A673 (cell line): ENCODE data around the gene STH. TPM values are rescaled to one million over a fixed set of nuclear protein-coding genes. Genes with fewer than 3 reads are reported as not detected.
"Not testable (repeated sequence)": the region's sequence is repeated elsewhere in the genome, so short reads cannot be mapped to it uniquely, and the experiment has no call there.

ENCODE experiments used
- BruUV-seq: library from RNA; stranded (reverse); fragments of 400-500 nt; replicated peaks from 2 replicates; lab custom pipeline; 2021; lab: Mats Ljungman, UMichigan
- CTCF ChIA-PET: fragments of 300-600 bp; sonication (Branson Sonifier 250); formaldehyde crosslinking; loops from one replicate; lab custom pipeline; 2022; ENCODE audit warnings: antibody characterized with exemption; lab: Charles Lee
- POLR2A ChIA-PET: fragments of 300-600 bp; sonication (Branson Sonifier 250); formaldehyde crosslinking; loops from one replicate; lab custom pipeline; 2022; ENCODE audit warnings: antibody characterized with exemption; ENCODE audit not compliant: low non-redundant PET; lab: Charles Lee
- DNase-seq: peaks from one replicate; pipeline ENCODE4 v3.0.0-alpha.2; 2015; ENCODE audit warnings: low spot score
- H3K27ac ChIP-seq: fragments of 200-600 bp; sonication (generic); 2 replicates; pipeline ENCODE4 v1.5.1; 2016; ENCODE audit warnings: mixed run types, low read depth, mild to moderate bottlenecking, mixed read lengths, antibody characterized with exemption, low read length; ENCODE audit not compliant: poor library complexity, severe bottlenecking
- H3K27me3 ChIP-seq: fragments of 200-600 bp; sonication (generic); replicated peaks from 2 replicates; pipeline ENCODE4 v1.6.1; 2017; ENCODE audit warnings: mixed run types, low read depth, mild to moderate bottlenecking, mixed read lengths, antibody characterized with exemption, low read length; ENCODE audit not compliant: insufficient read depth, poor library complexity
- H3K36me3 ChIP-seq: fragments of 200-600 bp; sonication (generic); 2 replicates; pipeline ENCODE4 v1.6.1; 2016; ENCODE audit warnings: mixed run types, mild to moderate bottlenecking, mixed read lengths, antibody characterized with exemption, low read length; ENCODE audit not compliant: insufficient read depth, poor library complexity, severe bottlenecking
- H3K4me1 ChIP-seq: fragments of 200-600 bp; sonication (generic); 2 replicates; pipeline ENCODE4 v1.6.1; 2017; ENCODE audit warnings: mixed run types, mild to moderate bottlenecking, mixed read lengths, antibody characterized with exemption, low read length; ENCODE audit not compliant: insufficient read depth, poor library complexity, severe bottlenecking
- H3K4me3 ChIP-seq: fragments of 200-600 bp; sonication (generic); 2 replicates; pipeline ENCODE4 v1.5.1; 2016; ENCODE audit warnings: low read depth, mixed run types, mild to moderate bottlenecking, mixed read lengths, low read length; ENCODE audit not compliant: poor library complexity, severe bottlenecking
- H3K9me3 ChIP-seq: fragments of 200-600 bp; sonication (generic); 2 replicates; pipeline ENCODE4 v1.6.1; 2016; ENCODE audit warnings: mixed run types, low read depth, mild to moderate bottlenecking, mixed read lengths, antibody characterized with exemption, low read length; ENCODE audit not compliant: poor library complexity, severe bottlenecking
- EZH2 ChIP-seq: fragments of 200-600 bp; sonication (generic); IDR thresholded peaks from 2 replicates; pipeline ENCODE4 v1.6.1; 2017; ENCODE audit warnings: borderline replicate concordance, low read depth, mild to moderate bottlenecking, mixed read lengths, antibody characterized with exemption, low read length; ENCODE audit not compliant: poor library complexity, severe bottlenecking
- intact Hi-C: fragments of 100-400 bp; cut with micrococcal nuclease; formaldehyde crosslinking; loops from one replicate; pipeline ENCODE4 v1.10.0; 2022; ENCODE audit not compliant: unreplicated experiment
- total RNA-seq: library from RNA; stranded (reverse); gene quantifications from 2 replicates; pipeline ENCODE4 v1.2.3, GENCODE V29; 2021
- TF ChIP-seq, protein P1 (sequence below): fragments of 300-800, 200-600 bp; sonication (generic); conservative IDR thresholded peaks from 2 replicates; pipeline ENCODE4 v1.5.1; 2017; ENCODE audit warnings: low read depth, mild to moderate bottlenecking, antibody characterized with exemption, low read length, moderate library complexity, mixed read lengths

The STH gene
- total RNA-seq, 1 experiment from 2014 or later, result not detected

DNA sequence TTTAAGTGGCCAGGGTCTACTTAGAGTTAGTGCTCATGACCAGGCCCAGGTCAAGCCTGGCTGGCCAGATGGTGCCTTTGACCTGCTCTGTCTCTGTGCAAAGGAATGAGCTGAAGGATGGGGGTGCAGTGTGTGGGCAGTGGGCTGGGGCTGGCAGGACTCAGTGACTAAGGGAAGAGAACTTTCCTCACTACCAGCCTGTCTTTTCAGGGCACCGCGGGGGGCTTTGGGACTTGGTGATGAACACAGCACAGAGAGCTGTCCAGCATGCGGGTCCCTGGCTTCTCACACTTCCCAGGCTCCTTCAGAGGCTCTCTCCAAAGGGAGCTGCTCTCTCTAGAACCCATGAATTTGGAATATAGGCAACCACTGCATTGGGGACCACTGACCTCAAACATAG lies 43.0 kb upstream of the STH start:
- POLR2A ChIA-PET, result no interaction called here
- no peak for TF ChIP-seq EZH2
- TF ChIP-seq, protein P1, sequence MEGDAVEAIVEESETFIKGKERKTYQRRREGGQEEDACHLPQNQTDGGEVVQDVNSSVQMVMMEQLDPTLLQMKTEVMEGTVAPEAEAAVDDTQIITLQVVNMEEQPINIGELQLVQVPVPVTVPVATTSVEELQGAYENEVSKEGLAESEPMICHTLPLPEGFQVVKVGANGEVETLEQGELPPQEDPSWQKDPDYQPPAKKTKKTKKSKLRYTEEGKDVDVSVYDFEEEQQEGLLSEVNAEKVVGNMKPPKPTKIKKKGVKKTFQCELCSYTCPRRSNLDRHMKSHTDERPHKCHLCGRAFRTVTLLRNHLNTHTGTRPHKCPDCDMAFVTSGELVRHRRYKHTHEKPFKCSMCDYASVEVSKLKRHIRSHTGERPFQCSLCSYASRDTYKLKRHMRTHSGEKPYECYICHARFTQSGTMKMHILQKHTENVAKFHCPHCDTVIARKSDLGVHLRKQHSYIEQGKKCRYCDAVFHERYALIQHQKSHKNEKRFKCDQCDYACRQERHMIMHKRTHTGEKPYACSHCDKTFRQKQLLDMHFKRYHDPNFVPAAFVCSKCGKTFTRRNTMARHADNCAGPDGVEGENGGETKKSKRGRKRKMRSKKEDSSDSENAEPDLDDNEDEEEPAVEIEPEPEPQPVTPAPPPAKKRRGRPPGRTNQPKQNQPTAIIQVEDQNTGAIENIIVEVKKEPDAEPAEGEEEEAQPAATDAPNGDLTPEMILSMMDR, result no peak
- Histone ChIP-seq H3K27ac (no peak overlapping the region), H3K4me1 (no peaks in the 10 kb centered on the region), H3K36me3 (no peaks in the 10 kb centered on the region), H3K9me3 (no peaks in the 10 kb centered on the region), H3K4me3 (no peak overlapping the region), H3K27me3 (no peaks in the 10 kb centered on the region)
- intact Hi-C loops, result no loop called here
- DNase-seq, result no peak
- BruUV-seq, result no TSS peak
- CTCF ChIA-PET, result no interaction called here

DNA sequence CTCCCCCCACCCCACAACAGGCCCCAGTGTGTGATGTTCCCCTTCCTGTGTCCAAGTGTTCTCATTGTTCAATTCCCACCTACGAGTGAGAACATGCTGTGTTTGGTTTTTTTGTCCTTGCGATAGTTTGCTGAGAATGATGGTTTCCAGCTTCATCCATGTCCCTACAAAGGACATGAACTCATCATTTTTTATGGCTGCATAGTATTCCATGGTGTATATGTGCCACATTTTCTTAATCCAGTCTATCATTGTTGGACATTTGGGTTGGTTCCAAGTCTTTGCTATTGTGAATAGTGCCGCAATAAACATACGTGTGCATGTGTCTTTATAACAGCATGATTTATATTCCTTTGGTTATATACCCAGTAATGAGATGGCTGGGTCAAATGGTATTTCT lies 42.3 kb upstream of the STH start:
- H3K27ac ChIP-seq, H3K36me3 ChIP-seq, BruUV-seq, H3K4me1 ChIP-seq, DNase-seq, H3K9me3 ChIP-seq, intact Hi-C loops, CTCF ChIA-PET, POLR2A ChIA-PET, H3K27me3 ChIP-seq, H3K4me3 ChIP-seq: not testable (repeated sequence)

DNA sequence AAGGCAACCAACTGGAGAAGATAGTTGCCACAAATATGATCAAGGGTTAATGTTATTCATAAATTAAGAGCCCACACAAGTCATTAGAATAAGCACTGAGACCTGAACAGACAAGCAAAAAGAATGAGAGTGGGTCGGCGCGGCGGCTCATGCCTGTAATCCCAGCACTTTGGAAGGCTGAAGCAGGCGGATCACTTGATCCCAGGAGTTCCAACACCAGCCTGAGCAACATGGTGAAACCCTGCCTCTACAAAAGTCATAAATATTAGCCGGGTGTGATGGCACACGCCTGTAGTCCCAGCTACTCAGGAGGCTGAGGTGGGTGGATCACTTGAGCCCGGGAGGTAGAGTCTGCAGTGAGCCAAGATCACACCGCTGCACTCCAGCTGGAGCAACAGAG lies 40.7 kb upstream of the STH start:
- Histone ChIP-seq H3K9me3 (no peaks in the 10 kb centered on the region), H3K36me3 (no peaks in the 10 kb centered on the region), H3K27me3 (no peaks in the 10 kb centered on the region), H3K4me1 (no peaks in the 10 kb centered on the region), H3K27ac (no peak overlapping the region), H3K4me3 (no peak overlapping the region)
- TF ChIP-seq, protein P1, result no peak
- TF ChIP-seq EZH2, result no peak
- POLR2A ChIA-PET, result no interaction called here
- CTCF ChIA-PET, result no interaction called here
- BruUV-seq, result no TSS peak
- intact Hi-C loops, result no loop called here
- no peak for DNase-seq

DNA sequence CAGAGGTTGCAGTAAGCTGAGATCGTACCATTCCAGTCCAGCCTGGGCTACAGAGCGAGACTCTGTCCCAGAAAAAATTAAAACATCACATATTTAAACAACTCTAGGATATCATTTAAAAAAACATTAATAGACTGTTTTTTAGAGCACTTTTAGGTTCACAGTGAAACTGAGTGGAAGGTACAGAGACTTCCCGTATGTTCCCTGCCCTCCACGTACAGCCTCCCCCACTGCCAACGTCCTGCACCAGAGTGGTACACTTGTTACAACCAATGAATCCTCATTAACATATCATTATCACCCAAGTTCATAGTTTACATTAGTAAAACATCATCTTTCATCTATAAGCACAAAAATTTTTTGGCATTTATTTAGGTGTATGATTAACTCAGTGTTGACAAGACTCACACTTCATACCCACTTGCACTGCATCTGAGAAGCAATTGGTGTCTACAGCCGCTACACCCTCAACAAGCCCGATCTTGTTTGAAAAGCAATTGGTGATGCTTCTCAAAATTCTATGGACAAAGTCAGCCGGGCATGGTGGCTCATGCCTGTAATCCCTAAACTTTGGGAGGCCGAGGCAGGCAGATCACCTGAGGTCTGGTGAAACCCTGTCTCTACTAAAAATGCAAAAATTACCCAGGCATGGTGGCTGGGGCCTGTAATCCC lies 39.9 kb upstream of the STH start:
- intact Hi-C loops, result no loop called here
- no TSS peak for BruUV-seq
- H3K4me3 ChIP-seq, result no peak overlapping the region
- no peak for TF ChIP-seq EZH2
- TF ChIP-seq, protein P1, result no peak
- no peak for DNase-seq
- POLR2A ChIA-PET, result no interaction called here
- no peaks in the 10 kb centered on the region for H3K27me3 ChIP-seq
- no peak overlapping the region for H3K27ac ChIP-seq
- CTCF ChIA-PET, result no interaction called here
- H3K9me3 ChIP-seq, result no peaks in the 10 kb centered on the region
- H3K36me3 ChIP-seq, result no peaks in the 10 kb centered on the region
- H3K4me1 ChIP-seq, result no peaks in the 10 kb centered on the region
